HG03565 (cell line): Measurements from ENCODE around the gene ZNF407.

Experiments
- ATAC-seq: cut with Tn5 transposase; IDR thresholded peaks from one replicate; pipeline ENCODE4 v1.9.1; 2021; ENCODE audit warnings: mild to moderate bottlenecking, moderate library complexity; ENCODE audit not compliant: unreplicated experiment

ZNF407 gene

GRCh38 chr18:74669136-74669798 is 71.6 kb downstream of the ZNF407 start:
- ATAC-seq = no peak

- ATAC-seq = no peak
Measured at GRCh38 chr18:74672371-74672770, 74.7 kb downstream of the ZNF407 start.

GRCh38 chr18:74674487-74674886 is 76.8 kb downstream of the ZNF407 start:
- ATAC-seq = no peak

- ATAC-seq = peak; percentile 82
Measured at GRCh38 chr18:74679006-74679678, 81.5 kb downstream of the ZNF407 start.

GRCh38 chr18:74679679-74680076 is 82.0 kb downstream of the ZNF407 start:
- ATAC-seq = no peak

- no peak for ATAC-seq
Measured at GRCh38 chr18:74682141-74682990, 84.7 kb downstream of the ZNF407 start.

- ATAC-seq = no peak
Measured at GRCh38 chr18:74682991-74683297, 85.3 kb downstream of the ZNF407 start.

GRCh38 chr18:74683573-74683972 is 85.9 kb downstream of the ZNF407 start:
- no peak for ATAC-seq

- ATAC-seq = no peak
Measured at GRCh38 chr18:74689251-74689650, 91.6 kb downstream of the ZNF407 start.

GRCh38 chr18:74692367-74693013 is 94.8 kb downstream of the ZNF407 start:
- no peak for ATAC-seq

GRCh38 chr18:74694436-74694835 is 96.8 kb downstream of the ZNF407 start:
- ATAC-seq = no peak

GRCh38 chr18:74695170-74695569 is 97.5 kb downstream of the ZNF407 start:
- ATAC-seq = no peak

GRCh38 chr18:74698881-74699280 is 101.2 kb downstream of the ZNF407 start:
- no peak for ATAC-seq

GRCh38 chr18:74699455-74699854 is 101.8 kb downstream of the ZNF407 start:
- no peak for ATAC-seq

- no peak for ATAC-seq
Measured at GRCh38 chr18:74702950-74703349, 105.3 kb downstream of the ZNF407 start.

GRCh38 chr18:74708169-74708568 is 110.5 kb downstream of the ZNF407 start:
- ATAC-seq = no peak

GRCh38 chr18:74709452-74709851 is 111.8 kb downstream of the ZNF407 start:
- no peak for ATAC-seq

GRCh38 chr18:74714120-74714519 is 116.5 kb downstream of the ZNF407 start:
- ATAC-seq = no peak

GRCh38 chr18:74714791-74715190 is 117.1 kb downstream of the ZNF407 start:
- ATAC-seq = no peak

GRCh38 chr18:74715306-74715705 is 117.6 kb downstream of the ZNF407 start:
- no peak for ATAC-seq
